CD4-positive, alpha-beta T cell (primary cell): ENCODE results near the gene WRNIP1. TPM values are rescaled to one million over a fixed set of nuclear protein-coding genes. Genes with fewer than 3 reads are reported as not detected.

Experiments used
- ATAC-seq: fragments of 200-7000 bp; cut with Tn5 transposase; one replicate; pipeline ENCODE4 v1.10.0; 2022; ENCODE audit warnings: mild to moderate bottlenecking; ENCODE audit not compliant: poor library complexity
- CTCF ChIA-PET: fragments of 350-600 bp; sonication (Branson Sonifier 250); formaldehyde crosslinking; loops from one replicate; lab custom pipeline; 2021; ENCODE audit warnings: antibody characterized with exemption, inconsistent platforms; lab: Charles Lee
- POLR2A ChIA-PET: fragments of 350-600 bp; sonication (Branson Sonifier 250); formaldehyde crosslinking; loops from one replicate; lab custom pipeline; 2021; ENCODE audit warnings: antibody characterized with exemption, inconsistent platforms; lab: Charles Lee
- DNase-seq, 14 experiments: peaks; one replicate each; pipeline ENCODE4 v3.0.0-alpha.2; 2013 to 2020; ENCODE audit warnings: mixed read lengths in 2 of 14
- H3K27ac ChIP-seq, 2 donors: one replicate each; pipeline versions ENCODE4 v1.5.1 to v1.7.0; 2013; ENCODE audit warnings: low read length in 2 of 2, low read depth in 1 of 2, mild to moderate bottlenecking in 1 of 2
- H3K27me3 ChIP-seq, 2 experiments: 1 replicate in 1 of 2; 2 replicates in 1 of 2; pipeline versions ENCODE4 v1.6.1 to v1.7.0; 2013; ENCODE audit warnings: low read length in 2 of 2, control low read depth in 1 of 2, mild to moderate bottlenecking in 1 of 2, moderate library complexity in 1 of 2; ENCODE audit not compliant: insufficient read depth in 2 of 2, control insufficient read depth in 1 of 2
- H3K36me3 ChIP-seq: one replicate; pipeline ENCODE4 v1.6.1; 2013; ENCODE audit warnings: low read length, control low read depth; ENCODE audit not compliant: insufficient read depth
- H3K4me1 ChIP-seq: one replicate; pipeline ENCODE4 v1.6.1; 2013; ENCODE audit warnings: low read length, control low read depth; ENCODE audit not compliant: insufficient read depth
- H3K4me3 ChIP-seq: one replicate; pipeline ENCODE4 v1.5.1; 2013; ENCODE audit warnings: mild to moderate bottlenecking, low read length, moderate library complexity
- H3K9me3 ChIP-seq, 2 experiments: 1 replicate in 1 of 2; 2 replicates in 1 of 2; pipeline versions ENCODE4 v1.6.1 to v1.7.0; 2013; ENCODE audit warnings: low read length in 2 of 2, mild to moderate bottlenecking in 2 of 2, control low read depth in 1 of 2, moderate library complexity in 1 of 2; ENCODE audit not compliant: control insufficient read depth in 1 of 2, insufficient read depth in 1 of 2
- H3K27ac Mint-ChIP-seq: one replicate; pipeline ENCODE4 v1.8.0; 2020; ENCODE audit warnings: mixed read lengths
- H3K27me3 Mint-ChIP-seq: one replicate; pipeline ENCODE4 v1.8.0; 2021; ENCODE audit warnings: mixed read lengths
- H3K36me3 Mint-ChIP-seq: one replicate; pipeline ENCODE4 v1.8.0; 2021; ENCODE audit warnings: low read depth, mixed read lengths
- H3K4me1 Mint-ChIP-seq: one replicate; pipeline ENCODE4 v1.8.0; 2021; ENCODE audit warnings: low read depth, mixed read lengths
- H3K4me3 Mint-ChIP-seq: one replicate; pipeline ENCODE4 v1.8.0; 2020; ENCODE audit warnings: mild to moderate bottlenecking, mixed read lengths
- H3K9me3 Mint-ChIP-seq: one replicate; pipeline ENCODE4 v1.8.0; 2020; ENCODE audit warnings: mixed read lengths
- CTCF ChIP-seq: fragments of 200-600 bp; IDR thresholded peaks from one replicate; pipeline ENCODE4 v1.8.0; 2022; ENCODE audit warnings: antibody characterized with exemption, mild to moderate bottlenecking
- intact Hi-C, 2 experiments: fragments of 100-400 bp; cut with DNase I in 1 of 2; cut with micrococcal nuclease in 1 of 2; formaldehyde crosslinking; loops; one replicate each; pipeline versions ENCODE4 v1.15.1 to v1.9.0; 2023 to 2025; cut with DNase I, micrococcal nuclease
- total RNA-seq, 174 experiments: library from RNA in 2 of 174; stranded (reverse) in 2 of 174; gene quantifications; one replicate each; pipeline ENCODE4 v1.2.3 and lab custom pipeline; 2021 to 2026

The WRNIP1 gene
- total RNA-seq, 2 experiments from 2014 or later, result 22.4 to 25.2 TPM

- POLR2A ChIA-PET, result no interaction called here
- no peak for TF ChIP-seq CTCF
- CTCF ChIA-PET, result no interaction called here
Observed at GRCh38 chr6:2733324-2733723, 31.9 kb upstream of the WRNIP1 start.

GRCh38 chr6:2733736-2734480 lies 31.3 kb upstream of the WRNIP1 start:
- H3K9me3 ChIP-seq, result no peaks in the 10 kb centered on the region
- H3K27ac Mint-ChIP-seq, result no peak overlapping the region
- H3K4me3 ChIP-seq, result no peak overlapping the region
- ChIA-PET CTCF (no interaction called here), POLR2A (no interaction called here)
- H3K27ac ChIP-seq, result no peak overlapping the region
- H3K27me3 Mint-ChIP-seq, result peaks cover 8% of the 10 kb centered on the region
- no peaks in the 10 kb centered on the region for H3K27me3 ChIP-seq
- H3K4me1 ChIP-seq, result no peaks in the 10 kb centered on the region
- H3K4me1 Mint-ChIP-seq, result no peaks in the 10 kb centered on the region
- H3K36me3 ChIP-seq, result no peaks in the 10 kb centered on the region
- no peaks in the 10 kb centered on the region for H3K36me3 Mint-ChIP-seq
- no peaks in the 10 kb centered on the region for H3K9me3 Mint-ChIP-seq
- no peak overlapping the region for H3K4me3 Mint-ChIP-seq
- intact Hi-C loops, result no loop called here
- no peak for ATAC-seq
- DNase-seq, result no peak
- no peak for TF ChIP-seq CTCF

More at GRCh38 chr6:2733324-2733723, 31.9 kb upstream of the WRNIP1 start:
- H3K27me3 Mint-ChIP-seq, result peaks cover 7% of the 10 kb centered on the region
- Histone ChIP-seq H3K27me3 (no peaks in the 10 kb centered on the region), H3K27ac (no peak overlapping the region), H3K4me3 (no peak overlapping the region), H3K36me3 (no peaks in the 10 kb centered on the region), H3K4me1 (no peaks in the 10 kb centered on the region), H3K9me3 (no peaks in the 10 kb centered on the region)
- H3K27ac Mint-ChIP-seq, result no peak overlapping the region
- ATAC-seq (peak; percentile 91), DNase-seq (peak in 6 of 14 experiments; percentile 2 to 80 (median 40))
- no peaks in the 10 kb centered on the region for H3K9me3 Mint-ChIP-seq
- intact Hi-C loops, result no loop called here
- H3K36me3 Mint-ChIP-seq, result no peaks in the 10 kb centered on the region
- no peak overlapping the region for H3K4me3 Mint-ChIP-seq
- H3K4me1 Mint-ChIP-seq, result no peaks in the 10 kb centered on the region

- H3K4me3 Mint-ChIP-seq, result no peak overlapping the region
- intact Hi-C loops, result no loop called here
- no peaks in the 10 kb centered on the region for H3K36me3 Mint-ChIP-seq
- H3K27me3 Mint-ChIP-seq, result peaks cover 4% of the 10 kb centered on the region
- H3K27ac ChIP-seq, result no peak overlapping the region
- no peak overlapping the region for H3K27ac Mint-ChIP-seq
- TF ChIP-seq CTCF, result no peak
- H3K4me3 ChIP-seq, result no peak overlapping the region
- H3K36me3 ChIP-seq, result no peaks in the 10 kb centered on the region
- no peaks in the 10 kb centered on the region for H3K9me3 Mint-ChIP-seq
- H3K27me3 ChIP-seq, result no peaks in the 10 kb centered on the region
- H3K4me1 Mint-ChIP-seq, result no peaks in the 10 kb centered on the region
- ATAC-seq (no peak), DNase-seq (peak in 1 of 14 experiments; percentile 34)
- CTCF ChIA-PET, result no interaction called here
- POLR2A ChIA-PET, result no interaction called here
- H3K9me3 ChIP-seq, result no peaks in the 10 kb centered on the region
- H3K4me1 ChIP-seq, result no peaks in the 10 kb centered on the region
Observed at GRCh38 chr6:2734488-2735166, 30.6 kb upstream of the WRNIP1 start.
